Stomach (tissue), 4 donors: ENCODE measurements around the gene KNG1.

Source experiments
- POLR2A ChIP-seq, 4 donors: fragments of 450-650 bp; IDR thresholded peaks; one replicate each; pipeline ENCODE4 v1.6.1; 2016; ENCODE audit warnings: antibody characterized with exemption in 4 of 4, control low read depth in 2 of 4, mild to moderate bottlenecking in 1 of 4, moderate library complexity in 1 of 4
- TF ChIP-seq, protein P1 (sequence below), 7 experiments: fragments of 450-650 bp in 4 of 7; fragments of 200-600 bp in 3 of 7; sonication (generic) in 3 of 7; IDR thresholded peaks; one replicate each; pipeline ENCODE4 v1.5.1; 2016 to 2019; ENCODE audit warnings: antibody characterized with exemption in 7 of 7, control low read depth in 2 of 7, mild to moderate bottlenecking in 1 of 7

DNA sequence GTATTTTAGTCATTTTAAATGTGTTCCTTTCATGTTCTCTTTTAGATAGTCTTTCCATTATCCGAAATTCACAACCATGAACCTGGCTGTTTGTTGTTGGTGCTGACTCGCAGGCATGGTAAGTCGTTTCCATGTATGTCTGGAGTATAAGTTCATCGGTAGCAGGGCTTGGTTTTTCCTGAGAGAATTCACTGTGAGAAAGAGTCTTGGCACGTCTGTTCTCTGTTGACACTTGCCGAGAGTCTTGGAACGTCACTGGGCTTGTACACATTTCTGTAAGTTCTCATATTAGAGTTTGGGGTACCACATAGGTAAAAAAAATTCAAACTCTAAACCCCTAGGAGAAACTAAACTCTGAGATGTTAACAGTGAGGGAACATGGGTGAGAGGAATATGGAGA lies 36.8 kb downstream of the KNG1 start:
- TF ChIP-seq, protein P1, sequence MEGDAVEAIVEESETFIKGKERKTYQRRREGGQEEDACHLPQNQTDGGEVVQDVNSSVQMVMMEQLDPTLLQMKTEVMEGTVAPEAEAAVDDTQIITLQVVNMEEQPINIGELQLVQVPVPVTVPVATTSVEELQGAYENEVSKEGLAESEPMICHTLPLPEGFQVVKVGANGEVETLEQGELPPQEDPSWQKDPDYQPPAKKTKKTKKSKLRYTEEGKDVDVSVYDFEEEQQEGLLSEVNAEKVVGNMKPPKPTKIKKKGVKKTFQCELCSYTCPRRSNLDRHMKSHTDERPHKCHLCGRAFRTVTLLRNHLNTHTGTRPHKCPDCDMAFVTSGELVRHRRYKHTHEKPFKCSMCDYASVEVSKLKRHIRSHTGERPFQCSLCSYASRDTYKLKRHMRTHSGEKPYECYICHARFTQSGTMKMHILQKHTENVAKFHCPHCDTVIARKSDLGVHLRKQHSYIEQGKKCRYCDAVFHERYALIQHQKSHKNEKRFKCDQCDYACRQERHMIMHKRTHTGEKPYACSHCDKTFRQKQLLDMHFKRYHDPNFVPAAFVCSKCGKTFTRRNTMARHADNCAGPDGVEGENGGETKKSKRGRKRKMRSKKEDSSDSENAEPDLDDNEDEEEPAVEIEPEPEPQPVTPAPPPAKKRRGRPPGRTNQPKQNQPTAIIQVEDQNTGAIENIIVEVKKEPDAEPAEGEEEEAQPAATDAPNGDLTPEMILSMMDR (IDR thresholded peaks at IDR 0.05) = no peak
- TF ChIP-seq POLR2A (IDR thresholded peaks at IDR 0.05) = no peak
